Glutamatergic neuron (in vitro differentiated cells): ENCODE measurements around the gene CDK5RAP2. TPM values are rescaled to one million over a fixed set of nuclear protein-coding genes. Genes with fewer than 3 reads are reported as not detected.

Source experiments
- DNase-seq: peaks from one replicate; pipeline ENCODE4 v3.0.0; 2022
- H3K27ac Mint-ChIP-seq: one replicate; pipeline ENCODE4 v1.8.0; 2020; ENCODE audit warnings: mild to moderate bottlenecking, mixed read lengths, inconsistent platforms; ENCODE audit not compliant: unreplicated experiment
- H3K27me3 Mint-ChIP-seq: one replicate; pipeline ENCODE4 v1.8.0; 2020; ENCODE audit warnings: mild to moderate bottlenecking, moderate library complexity, mixed read lengths, inconsistent platforms; ENCODE audit not compliant: unreplicated experiment
- H3K36me3 Mint-ChIP-seq: one replicate; pipeline ENCODE4 v1.8.0; 2020; ENCODE audit warnings: mild to moderate bottlenecking, mixed read lengths, inconsistent platforms; ENCODE audit not compliant: unreplicated experiment
- H3K4me1 Mint-ChIP-seq: one replicate; pipeline ENCODE4 v1.8.0; 2020; ENCODE audit warnings: mild to moderate bottlenecking, low read depth, mixed read lengths, inconsistent platforms; ENCODE audit not compliant: unreplicated experiment
- H3K4me3 Mint-ChIP-seq: one replicate; pipeline ENCODE4 v1.8.0; 2020; ENCODE audit warnings: mild to moderate bottlenecking, mixed read lengths, inconsistent platforms; ENCODE audit not compliant: unreplicated experiment
- H3K9me3 Mint-ChIP-seq: one replicate; pipeline ENCODE4 v1.8.0; 2020; ENCODE audit warnings: mild to moderate bottlenecking, moderate library complexity, mixed read lengths, inconsistent platforms; ENCODE audit not compliant: unreplicated experiment
- CTCF ChIP-seq: fragments of 200-600 bp; sonication (generic); IDR thresholded peaks from one replicate; pipeline ENCODE4 v1.5.0; 2021; ENCODE audit not compliant: partially characterized antibody, unreplicated experiment
- total RNA-seq: library from RNA; stranded (reverse); fragmentation: NEBNext Ultra II Directional; extraction: Animal tissue kit (Norgen Biotek cat#: 25700); gene quantifications from one replicate; pipeline ENCODE4 v1.2.1, GENCODE V29; 2021; ENCODE audit not compliant: unreplicated experiment

The CDK5RAP2 gene
- total RNA-seq, 1 donor from 2014 or later, result 53.2 TPM

- Mint-ChIP-seq H3K4me1 (peaks cover 2% of the 10 kb centered on the region), H3K27ac (no peak overlapping the region), H3K36me3 (no peaks in the 10 kb centered on the region), H3K9me3 (no peaks in the 10 kb centered on the region), H3K27me3 (no peaks in the 10 kb centered on the region), H3K4me3 (no peak overlapping the region)
- DNase-seq, result no peak
- TF ChIP-seq CTCF, result no peak
Measured at GRCh38 chr9:120475341-120475740, 104.6 kb downstream of the CDK5RAP2 start.

- Mint-ChIP-seq H3K9me3 (no peaks in the 10 kb centered on the region), H3K27me3 (no peaks in the 10 kb centered on the region), H3K27ac (no peak overlapping the region), H3K36me3 (no peaks in the 10 kb centered on the region), H3K4me3 (no peak overlapping the region), H3K4me1 (peaks cover 2% of the 10 kb centered on the region)
- no peak for DNase-seq
- TF ChIP-seq CTCF, result no peak
Measured at GRCh38 chr9:120474591-120475243, 105.2 kb downstream of the CDK5RAP2 start.

GRCh38 chr9:120473608-120474007, 106.4 kb downstream of the CDK5RAP2 start:
- H3K36me3 Mint-ChIP-seq, result no peaks in the 10 kb centered on the region
- H3K4me1 Mint-ChIP-seq, result peaks cover 2% of the 10 kb centered on the region
- DNase-seq, result no peak

GRCh38 chr9:120465685-120466407, 114.1 kb downstream of the CDK5RAP2 start:
- no peak for DNase-seq
- Mint-ChIP-seq H3K36me3 (no peaks in the 10 kb centered on the region), H3K4me1 (peaks cover 7% of the 10 kb centered on the region), H3K27me3 (peaks cover 2% of the 10 kb centered on the region), H3K9me3 (no peaks in the 10 kb centered on the region), H3K27ac (no peak overlapping the region), H3K4me3 (no peak overlapping the region)
- TF ChIP-seq CTCF, result no peak

More at GRCh38 chr9:120473608-120474007, 106.4 kb downstream of the CDK5RAP2 start:
- Mint-ChIP-seq H3K27ac (no peak overlapping the region), H3K9me3 (no peaks in the 10 kb centered on the region), H3K4me3 (no peak overlapping the region), H3K27me3 (no peaks in the 10 kb centered on the region)
- no peak for TF ChIP-seq CTCF

GRCh38 chr9:120464887-120465421, 115.0 kb downstream of the CDK5RAP2 start:
- no peak for TF ChIP-seq CTCF
- H3K27ac Mint-ChIP-seq, result no peak overlapping the region
- H3K4me1 Mint-ChIP-seq, result peaks cover 7% of the 10 kb centered on the region
- H3K27me3 Mint-ChIP-seq, result peaks cover 2% of the 10 kb centered on the region
- H3K4me3 Mint-ChIP-seq, result no peak overlapping the region
- peaks cover 1% of the 10 kb centered on the region for H3K9me3 Mint-ChIP-seq
- no peak for DNase-seq
- H3K36me3 Mint-ChIP-seq, result no peaks in the 10 kb centered on the region
